HCT116 (cell line): Measurements from ENCODE around the gene TUBB4B. TPM values are rescaled to one million over a fixed set of nuclear protein-coding genes. Genes with fewer than 3 reads are reported as not detected.

Experiments used
- CBX3 ChIP-seq: IDR thresholded peaks from 2 replicates; pipeline ENCODE4 v1.6.1; 2012; ENCODE audit warnings: low read depth
- CEBPB ChIP-seq: IDR thresholded peaks from 2 replicates; pipeline ENCODE4 v1.6.1; 2012; ENCODE audit warnings: low read depth
- EGR1 ChIP-seq: IDR thresholded peaks from 2 replicates; pipeline ENCODE4 v1.6.1; 2012; ENCODE audit warnings: low read depth
- EZH2 ChIP-seq: fragments of 200-600 bp; sonication (generic); IDR thresholded peaks from 2 replicates; pipeline ENCODE4 v1.6.1; 2017; ENCODE audit warnings: antibody characterized with exemption, mixed run types
- EZH2phosphoT487 ChIP-seq: fragments of 200-600 bp; IDR thresholded peaks from 2 replicates; pipeline ENCODE4 v1.6.1; 2018; ENCODE audit warnings: antibody characterized with exemption, borderline replicate concordance
- FOSL1 ChIP-seq: IDR thresholded peaks from 2 replicates; pipeline ENCODE4 v1.6.1; 2012; ENCODE audit warnings: low read depth
- POLR2A ChIP-seq: IDR thresholded peaks from 2 replicates; pipeline ENCODE4 v1.7.0; 2011; ENCODE audit warnings: borderline replicate concordance; ENCODE audit not compliant: insufficient read depth, insufficient read length; ENCODE audit errors: extremely low read depth
- POLR2AphosphoS5 ChIP-seq: IDR thresholded peaks from 2 replicates; pipeline ENCODE4 v1.6.1; 2011; ENCODE audit warnings: mild to moderate bottlenecking, low read depth, low read length, moderate library complexity
- REST ChIP-seq: IDR thresholded peaks from 2 replicates; pipeline ENCODE4 v1.6.1; 2012; ENCODE audit warnings: low read depth
- SIN3A ChIP-seq: IDR thresholded peaks from 2 replicates; pipeline ENCODE4 v1.6.1; 2012; ENCODE audit warnings: low read depth
- SP1 ChIP-seq: IDR thresholded peaks from 2 replicates; pipeline ENCODE4 v1.6.1; 2012; ENCODE audit warnings: low read depth
- TCF7L2 ChIP-seq: IDR thresholded peaks from 2 replicates; pipeline ENCODE4 v1.7.0; 2011; ENCODE audit warnings: borderline replicate concordance, inconsistent platforms; ENCODE audit not compliant: insufficient read depth, insufficient read length; ENCODE audit errors: extremely low read depth
- YY1 ChIP-seq: IDR thresholded peaks from 2 replicates; pipeline ENCODE4 v1.6.1; 2011; ENCODE audit warnings: low read length, low read depth, moderate library complexity, mild to moderate bottlenecking; ENCODE audit not compliant: insufficient replicate concordance; ENCODE audit errors: extremely low read depth
- ZFX ChIP-seq: fragments of 450-650 bp; IDR thresholded peaks from 2 replicates; pipeline ENCODE4 v1.6.1; 2017
- total RNA-seq: library from RNA; stranded (reverse); gene quantifications from one replicate; pipeline ENCODE4 v1.2.1, GENCODE V29; 2021; ENCODE audit not compliant: unreplicated experiment

Gene TUBB4B
- total RNA-seq, 1 experiment from 2014 or later, result 502 TPM

- TF ChIP-seq SIN3A, result no peak
- TF ChIP-seq CBX3, result no peak
- TF ChIP-seq YY1, result peak; percentile 67
- no peak for TF ChIP-seq EZH2phosphoT487
- TF ChIP-seq TCF7L2, result peak; percentile 39
- TF ChIP-seq POLR2A, result peak; percentile 50
- no peak for TF ChIP-seq ZFX
- TF ChIP-seq FOSL1, result no peak
- no peak for TF ChIP-seq SP1
- TF ChIP-seq EGR1, result no peak
- TF ChIP-seq CEBPB, result no peak
- TF ChIP-seq REST, result no peak
- no peak for TF ChIP-seq EZH2
- peak; percentile 81 for TF ChIP-seq POLR2AphosphoS5
Measured at GRCh38 chr9:137254624-137255447, 13.7 kb downstream of the TUBB4B start, which contains the start of gene NELFB (continued).
